Suppressor macrophage treated with lipopolysaccharide for 1 hour (primary cell): ENCODE results near the gene FSCN2.

ENCODE experiments used
- DNase-seq, 3 donors: peaks; one replicate each; pipeline ENCODE4 v3.0.0-alpha.2; 2020 to 2022

The FSCN2 gene

GRCh38 chr17:81513753-81514488, 14.3 kb upstream of the FSCN2 start:
- peak; percentile 68 to 83 (median 74) for DNase-seq

- DNase-seq, result no peak
These were observed 13.8 kb upstream of the FSCN2 start for GRCh38 chr17:81514489-81514738.

- peak; percentile 79 to 92 (median 86) for DNase-seq
These were observed 13.2 kb upstream of the FSCN2 start for GRCh38 chr17:81514739-81515529.

- DNase-seq, result no peak
These were observed 12.6 kb upstream of the FSCN2 start for GRCh38 chr17:81515530-81516041.

GRCh38 chr17:81516439-81516838, 11.7 kb upstream of the FSCN2 start:
- DNase-seq, result no peak

GRCh38 chr17:81517009-81517338, 11.2 kb upstream of the FSCN2 start:
- DNase-seq, result no peak

GRCh38 chr17:81517339-81518112, 10.7 kb upstream of the FSCN2 start:
- DNase-seq, result peak in 2 of 3 donors; percentile 36 to 41

- no peak for DNase-seq
These were observed 9.9 kb upstream of the FSCN2 start for GRCh38 chr17:81518113-81518784.

GRCh38 chr17:81518785-81519283, 9.3 kb upstream of the FSCN2 start:
- DNase-seq, result peak; percentile 34 to 72 (median 50)

- peak; percentile 53 to 77 (median 63) for DNase-seq
These were observed 8.7 kb upstream of the FSCN2 start for GRCh38 chr17:81519284-81520020.

GRCh38 chr17:81520021-81520901, 7.9 kb upstream of the FSCN2 start:
- no peak for DNase-seq

- peak in 2 of 3 donors; percentile 47 to 58 for DNase-seq
These were observed 5.4 kb upstream of the FSCN2 start for GRCh38 chr17:81522491-81523401.

GRCh38 chr17:81523402-81524038, 4.7 kb upstream of the FSCN2 start:
- DNase-seq, result no peak

- no peak for DNase-seq
These were observed 3.9 kb upstream of the FSCN2 start for GRCh38 chr17:81524039-81524864.

GRCh38 chr17:81524865-81525159, 3.4 kb upstream of the FSCN2 start:
- DNase-seq, result no peak

GRCh38 chr17:81526662-81527571, 1.3 kb upstream of the FSCN2 start:
- DNase-seq, result no peak

- no peak for DNase-seq
These were observed 140 bp downstream of the FSCN2 start for GRCh38 chr17:81528384-81528650.
